H9 (cell line): ENCODE data around the gene ASF1B. TPM values are rescaled to one million over a fixed set of nuclear protein-coding genes. Genes with fewer than 3 reads are reported as not detected.

Source experiments
- DNase-seq: peaks from one replicate; pipeline ENCODE4 v3.0.0-alpha.2; 2017
- H2AFZ ChIP-seq: one replicate; pipeline ENCODE4 v1.6.1; 2013; ENCODE audit warnings: mild to moderate bottlenecking, low read length, control low read depth, moderate library complexity
- H2AK5ac ChIP-seq: 2 replicates; pipeline ENCODE4 v1.6.1; 2013; ENCODE audit warnings: low read length, control low read depth, mixed read lengths; ENCODE audit not compliant: insufficient read length
- H2BK120ac ChIP-seq: one replicate; pipeline ENCODE4 v1.6.1; 2013; ENCODE audit warnings: low read depth, mild to moderate bottlenecking, low read length, control low read depth, inconsistent platforms; ENCODE audit not compliant: poor library complexity, severe bottlenecking
- H2BK12ac ChIP-seq: 2 replicates; pipeline ENCODE4 v1.6.1; 2013; ENCODE audit warnings: low read length, control low read depth, mixed read lengths, low read depth; ENCODE audit not compliant: insufficient read length
- H2BK15ac ChIP-seq: 2 replicates; pipeline ENCODE4 v1.6.1; 2013; ENCODE audit warnings: low read depth, low read length, control low read depth
- H2BK20ac ChIP-seq: one replicate; pipeline ENCODE4 v1.6.1; 2013; ENCODE audit warnings: low read depth, mild to moderate bottlenecking, low read length, control low read depth, inconsistent platforms; ENCODE audit not compliant: poor library complexity, severe bottlenecking
- H2BK5ac ChIP-seq: 2 replicates; pipeline ENCODE4 v1.6.1; 2013; ENCODE audit warnings: low read length, control low read depth, mixed read lengths; ENCODE audit not compliant: insufficient read length
- H3K14ac ChIP-seq: 2 replicates; pipeline ENCODE4 v1.6.1; 2013; ENCODE audit warnings: low read length, control low read depth; ENCODE audit not compliant: insufficient read depth
- H3K18ac ChIP-seq: 2 replicates; pipeline ENCODE4 v1.6.1; 2013; ENCODE audit warnings: low read depth, mild to moderate bottlenecking, mixed read lengths, low read length, control low read depth; ENCODE audit not compliant: insufficient read length
- H3K23ac ChIP-seq: 2 replicates; pipeline ENCODE4 v1.6.1; 2013; ENCODE audit warnings: low read length, control low read depth, mixed read lengths, low read depth; ENCODE audit not compliant: insufficient read length
- H3K23me2 ChIP-seq: 2 replicates; pipeline ENCODE4 v1.6.1; 2013; ENCODE audit warnings: low read depth, mild to moderate bottlenecking, mixed read lengths, low read length, control low read depth; ENCODE audit not compliant: insufficient read length, poor library complexity, severe bottlenecking
- H3K27ac ChIP-seq: 2 replicates; pipeline ENCODE4 v1.5.1; 2013; ENCODE audit warnings: low read length, control low read depth, mixed read lengths, low read depth; ENCODE audit not compliant: insufficient read length
- H3K27me3 ChIP-seq: 2 replicates; pipeline ENCODE4 v1.6.1; 2013; ENCODE audit warnings: low read length, control low read depth, inconsistent platforms; ENCODE audit not compliant: insufficient read depth
- H3K4ac ChIP-seq: 2 replicates; pipeline ENCODE4 v1.6.1; 2013; ENCODE audit warnings: low read depth, mild to moderate bottlenecking, control low read depth, inconsistent platforms, low read length, moderate library complexity
- H3K4me1 ChIP-seq: 2 replicates; pipeline ENCODE4 v1.6.1; 2013; ENCODE audit warnings: low read length, control low read depth, inconsistent platforms; ENCODE audit not compliant: insufficient read depth
- H3K4me2 ChIP-seq: 2 replicates; pipeline ENCODE4 v1.6.1; 2013; ENCODE audit warnings: low read length, control low read depth, mixed read lengths; ENCODE audit not compliant: insufficient read length, insufficient read depth
- H3K56ac ChIP-seq: 2 replicates; pipeline ENCODE4 v1.6.1; 2013; ENCODE audit warnings: low read depth, mild to moderate bottlenecking, mixed read lengths, low read length, control low read depth; ENCODE audit not compliant: insufficient read length
- H3K79me1 ChIP-seq: 2 replicates; pipeline ENCODE4 v1.6.1; 2013; ENCODE audit warnings: low read depth, mild to moderate bottlenecking, moderate library complexity, low read length, control low read depth, inconsistent platforms; ENCODE audit not compliant: insufficient read depth, poor library complexity, severe bottlenecking
- H3K79me2 ChIP-seq: 2 replicates; pipeline ENCODE4 v1.6.1; 2013; ENCODE audit warnings: low read length, control low read depth, inconsistent platforms; ENCODE audit not compliant: insufficient read depth
- H3K9ac ChIP-seq: 2 replicates; pipeline ENCODE4 v1.6.1; 2013; ENCODE audit warnings: low read length, control low read depth, mixed read lengths; ENCODE audit not compliant: insufficient read length; ENCODE audit errors: extremely low read depth
- H3K9me3 ChIP-seq: one replicate; pipeline ENCODE4 v1.6.1; 2013; ENCODE audit warnings: low read depth, low read length, inconsistent platforms; ENCODE audit not compliant: control insufficient read depth
- H3T11ph ChIP-seq: one replicate; pipeline ENCODE4 v1.6.1; 2013; ENCODE audit warnings: mild to moderate bottlenecking, low read length, control low read depth, inconsistent platforms
- H4K20me1 ChIP-seq: one replicate; pipeline ENCODE4 v1.6.1; 2013; ENCODE audit not compliant: control insufficient read depth, insufficient read length, insufficient read depth
- H4K5ac ChIP-seq: 2 replicates; pipeline ENCODE4 v1.6.1; 2013; ENCODE audit warnings: low read depth, mild to moderate bottlenecking, mixed read lengths, low read length, control low read depth; ENCODE audit not compliant: insufficient read length
- H4K8ac ChIP-seq: replicated peaks from 2 replicates; pipeline ENCODE4 v1.6.1; 2013; ENCODE audit warnings: low read length, control low read depth, mixed read lengths, low read depth; ENCODE audit not compliant: insufficient read length
- H4K91ac ChIP-seq: 2 replicates; pipeline ENCODE4 v1.6.1; 2013; ENCODE audit warnings: low read depth, mild to moderate bottlenecking, moderate library complexity, mixed read lengths, low read length, control low read depth; ENCODE audit not compliant: insufficient read length
- H3K27ac Mint-ChIP-seq, 3 experiments: 2 replicates in 2 of 3; 3 replicates in 1 of 3; pipeline ENCODE4 v1.8.0; 2020 to 2021; ENCODE audit warnings: mixed read lengths in 3 of 3, mild to moderate bottlenecking in 1 of 3, moderate library complexity in 1 of 3
- H3K27me3 Mint-ChIP-seq: 2 replicates; pipeline ENCODE4 v1.8.0; 2021; ENCODE audit warnings: low read depth, mild to moderate bottlenecking, moderate library complexity, mixed read lengths
- H3K36me3 Mint-ChIP-seq, 3 experiments: 2 replicates in 2 of 3; 3 replicates in 1 of 3; pipeline ENCODE4 v1.8.0; 2020 to 2021; ENCODE audit warnings: low read depth in 3 of 3, mixed read lengths in 3 of 3; ENCODE audit not compliant: insufficient read depth in 1 of 3
- H3K4me1 Mint-ChIP-seq, 2 experiments: 2 replicates each; pipeline ENCODE4 v1.8.0; 2020; ENCODE audit warnings: mixed read lengths in 2 of 2
- H3K4me3 Mint-ChIP-seq, 2 experiments: 2 replicates in 1 of 2; 3 replicates in 1 of 2; pipeline ENCODE4 v1.8.0; 2020 to 2021; ENCODE audit warnings: mild to moderate bottlenecking in 2 of 2, mixed read lengths in 2 of 2, moderate library complexity in 1 of 2
- H3K9me3 Mint-ChIP-seq, 2 experiments: 2 replicates in 1 of 2; 3 replicates in 1 of 2; pipeline ENCODE4 v1.8.0; 2020; ENCODE audit warnings: mild to moderate bottlenecking in 2 of 2, mixed read lengths in 2 of 2, moderate library complexity in 1 of 2
- CTCF ChIP-seq: fragments of 200-600 bp; sonication (generic); conservative IDR thresholded peaks from 3 replicates; pipeline ENCODE4 v1.8.0; 2021; ENCODE audit warnings: antibody characterized with exemption, mild to moderate bottlenecking
- WGBS: extraction: QIAGEN DNeasy Blood & Tissue Kit; methylation state at CpG from one replicate; pipeline ENCODE4 v1.1.7; 2013; ENCODE audit warnings: missing lambda C conversion rate, low lambda C conversion rate, mixed read lengths; ENCODE audit not compliant: insufficient read length; ENCODE audit errors: extremely low coverage; 5-methylcytosine and 5-hydroxymethylcytosine counted together
- total RNA-seq: library from RNA; stranded (reverse); gene quantifications from 2 replicates; pipeline ENCODE4 v1.2.1, GENCODE V29; 2021

ASF1B gene
- total RNA-seq, 1 experiment from 2014 or later = 46.6 TPM

- DNase-seq = no peak
- H3K23ac ChIP-seq = no peak overlapping the region
- WGBS = no CpG with 5 or more reads among the region's 6 CpGs
These were observed 9.0 kb upstream of the ASF1B start for GRCh38 chr19:14145381-14145780.

More at GRCh38 chr19:14145381-14145780, 9.0 kb upstream of the ASF1B start:
- no peaks in the 10 kb centered on the region for H3K9me3 ChIP-seq
- H3K27me3 ChIP-seq = no peaks in the 10 kb centered on the region
- H3K18ac ChIP-seq = no peak overlapping the region
- H4K8ac ChIP-seq = no peak overlapping the region
- no peak overlapping the region for H2AK5ac ChIP-seq
- H3K27me3 Mint-ChIP-seq = no peaks in the 10 kb centered on the region; the same call in 1 of the 2 replicates
- no peaks in the 10 kb centered on the region for H3K9me3 Mint-ChIP-seq
- H4K91ac ChIP-seq = no peak overlapping the region
- H2BK12ac ChIP-seq = no peak overlapping the region
- no peak overlapping the region for H2BK120ac ChIP-seq
- H3K4ac ChIP-seq = no peak overlapping the region
- H3K79me2 ChIP-seq = no peaks in the 10 kb centered on the region
- H4K5ac ChIP-seq = no peak overlapping the region
- no peaks in the 10 kb centered on the region for H3K23me2 ChIP-seq
- TF ChIP-seq CTCF = no peak
- H3K4me1 ChIP-seq = no peaks in the 10 kb centered on the region
- H3K36me3 Mint-ChIP-seq = no peaks in the 10 kb centered on the region
- no peak overlapping the region for H3K4me3 Mint-ChIP-seq
- no peak overlapping the region for H3K4me2 ChIP-seq
- no peaks in the 10 kb centered on the region for H3K79me1 ChIP-seq
- H3K4me1 Mint-ChIP-seq = peaks cover 22 to 32% of the 10 kb centered on the region in 2 experiments
- H3K27ac Mint-ChIP-seq = no peak overlapping the region; a peak in 1 of 7 replicates
- H3K9ac ChIP-seq = no peak overlapping the region
- no peak overlapping the region; the same call in 1 of the 2 replicates for H3K14ac ChIP-seq
- H3K56ac ChIP-seq = no peak overlapping the region
- H3T11ph ChIP-seq = no peak overlapping the region
- no peak overlapping the region for H2BK5ac ChIP-seq
- H2BK15ac ChIP-seq = no peak overlapping the region
- H3K27ac ChIP-seq = no peak overlapping the region
- no peak overlapping the region for H2BK20ac ChIP-seq
- H4K20me1 ChIP-seq = no peaks in the 10 kb centered on the region
- no peak overlapping the region for H2AFZ ChIP-seq
